ENCODE data around the gene SCRT2. TPM values are rescaled to one million over a fixed set of nuclear protein-coding genes. Genes with fewer than 3 reads are reported as not detected.

Gene SCRT2
- total RNA-seq, 1 donor from 2014 or later, result not detected

GRCh38 chr20:665276-665675 is 10.3 kb downstream of the SCRT2 start:
- H3K4me1 ChIP-seq (ENCODE audit: insufficient read depth, low read length), result no peaks in the 10 kb centered on the region
- no peak overlapping the region for H3K27ac ChIP-seq (ENCODE audit: low read depth, low read length)
- peaks cover 15% of the 10 kb centered on the region for H3K4me1 Mint-ChIP-seq (ENCODE audit: low read depth, unreplicated experiment)
- peaks cover 45% of the 10 kb centered on the region for H3K27me3 ChIP-seq (ENCODE audit: insufficient read depth, low read length)
- no peak overlapping the region for H3K4me2 ChIP-seq (ENCODE audit: low read length)
- H3K4me3 ChIP-seq (ENCODE audit: insufficient read depth, low read depth, low read length), result no peak overlapping the region
- no peak overlapping the region for H2AFZ ChIP-seq (ENCODE audit: low read depth, low read length)
- H3K79me2 ChIP-seq (ENCODE audit: insufficient read depth, low read length), result no peaks in the 10 kb centered on the region
- no peaks in the 10 kb centered on the region for H3K36me3 Mint-ChIP-seq (ENCODE audit: low read depth, unreplicated experiment)
- H3K27me3 Mint-ChIP-seq (ENCODE audit: low read depth, unreplicated experiment), result peaks cover 38% of the 10 kb centered on the region
- no peak for DNase-seq (ENCODE audit: low read depth)
- no peaks in the 10 kb centered on the region for H3K36me3 ChIP-seq (ENCODE audit: insufficient read depth, low read length)
- no peaks in the 10 kb centered on the region for H3K9me3 Mint-ChIP-seq (ENCODE audit: unreplicated experiment)
- no peak overlapping the region for H3K4me3 Mint-ChIP-seq (ENCODE audit: unreplicated experiment)
- no peak overlapping the region for H3K9ac ChIP-seq (ENCODE audit: low read length)
- H4K20me1 ChIP-seq (ENCODE audit: insufficient read depth, low read length), result no peaks in the 10 kb centered on the region
- TF ChIP-seq EZH2 (IDR thresholded peaks at IDR 0.05; ENCODE audit: insufficient read depth, low read length) (no peak), CTCF (IDR thresholded peaks at IDR 0.05; ENCODE audit: insufficient read depth, low read depth, low read length) (no peak)
- H3K9me3 ChIP-seq (ENCODE audit: insufficient read depth, low read depth, low read length), result no peaks in the 10 kb centered on the region
- H3K27ac Mint-ChIP-seq (ENCODE audit: unreplicated experiment), result no peak overlapping the region
- no peak for FAIRE-seq

- Histone ChIP-seq H3K9ac (ENCODE audit: low read length) (no peak overlapping the region), H4K20me1 (ENCODE audit: insufficient read depth, low read length) (no peaks in the 10 kb centered on the region), H3K79me2 (ENCODE audit: insufficient read depth, low read length) (no peaks in the 10 kb centered on the region), H3K4me3 (ENCODE audit: insufficient read depth, low read depth, low read length) (no peak overlapping the region), H3K27ac (ENCODE audit: low read depth, low read length) (no peak overlapping the region), H2AFZ (ENCODE audit: low read depth, low read length) (no peak overlapping the region), H3K9me3 (ENCODE audit: insufficient read depth, low read depth, low read length) (no peaks in the 10 kb centered on the region), H3K4me1 (ENCODE audit: insufficient read depth, low read length) (no peaks in the 10 kb centered on the region), H3K36me3 (ENCODE audit: insufficient read depth, low read length) (no peaks in the 10 kb centered on the region), H3K27me3 (ENCODE audit: insufficient read depth, low read length) (peaks cover 45% of the 10 kb centered on the region), H3K4me2 (ENCODE audit: low read length) (no peak overlapping the region)
- Mint-ChIP-seq H3K36me3 (ENCODE audit: low read depth, unreplicated experiment) (no peaks in the 10 kb centered on the region), H3K27ac (ENCODE audit: unreplicated experiment) (no peak overlapping the region), H3K27me3 (ENCODE audit: low read depth, unreplicated experiment) (peaks cover 42% of the 10 kb centered on the region), H3K9me3 (ENCODE audit: unreplicated experiment) (no peaks in the 10 kb centered on the region), H3K4me1 (ENCODE audit: low read depth, unreplicated experiment) (peaks cover 17% of the 10 kb centered on the region), H3K4me3 (ENCODE audit: unreplicated experiment) (no peak overlapping the region)
- DNase-seq (ENCODE audit: low read depth) (no peak), FAIRE-seq (no peak)
- TF ChIP-seq EZH2 (IDR thresholded peaks at IDR 0.05; ENCODE audit: insufficient read depth, low read length), result no peak
- no peak for TF ChIP-seq CTCF (IDR thresholded peaks at IDR 0.05; ENCODE audit: insufficient read depth, low read depth, low read length)
Measured at GRCh38 chr20:664576-664975, 11.0 kb downstream of the SCRT2 start.

- no peaks in the 10 kb centered on the region for H3K36me3 ChIP-seq (ENCODE audit: insufficient read depth, low read length)
- H3K4me2 ChIP-seq (ENCODE audit: low read length), result no peak overlapping the region
- H3K4me3 Mint-ChIP-seq (ENCODE audit: unreplicated experiment), result no peak overlapping the region
- H3K4me1 ChIP-seq (ENCODE audit: insufficient read depth, low read length), result no peaks in the 10 kb centered on the region
- H3K27me3 Mint-ChIP-seq (ENCODE audit: low read depth, unreplicated experiment), result peaks cover 41% of the 10 kb centered on the region
- TF ChIP-seq CTCF (IDR thresholded peaks at IDR 0.05; ENCODE audit: insufficient read depth, low read depth, low read length) (no peak), EZH2 (IDR thresholded peaks at IDR 0.05; ENCODE audit: insufficient read depth, low read length) (no peak)
- FAIRE-seq (no peak), DNase-seq (ENCODE audit: low read depth) (no peak)
- no peak overlapping the region for H3K27ac Mint-ChIP-seq (ENCODE audit: unreplicated experiment)
- H3K27ac ChIP-seq (ENCODE audit: low read depth, low read length), result no peak overlapping the region
- peaks cover 45% of the 10 kb centered on the region for H3K27me3 ChIP-seq (ENCODE audit: insufficient read depth, low read length)
- H3K9me3 ChIP-seq (ENCODE audit: insufficient read depth, low read depth, low read length), result no peaks in the 10 kb centered on the region
- H3K4me3 ChIP-seq (ENCODE audit: insufficient read depth, low read depth, low read length), result no peak overlapping the region
- no peak overlapping the region for H3K9ac ChIP-seq (ENCODE audit: low read length)
- no peak overlapping the region for H2AFZ ChIP-seq (ENCODE audit: low read depth, low read length)
- H3K9me3 Mint-ChIP-seq (ENCODE audit: unreplicated experiment), result no peaks in the 10 kb centered on the region
- H4K20me1 ChIP-seq (ENCODE audit: insufficient read depth, low read length), result no peaks in the 10 kb centered on the region
- H3K4me1 Mint-ChIP-seq (ENCODE audit: low read depth, unreplicated experiment), result peaks cover 19% of the 10 kb centered on the region
- H3K36me3 Mint-ChIP-seq (ENCODE audit: low read depth, unreplicated experiment), result no peaks in the 10 kb centered on the region
- no peaks in the 10 kb centered on the region for H3K79me2 ChIP-seq (ENCODE audit: insufficient read depth, low read length)
Measured at GRCh38 chr20:664151-664550, 11.5 kb downstream of the SCRT2 start.

Measured in astrocyte (in vitro differentiated cells and primary cell).